Ascending aorta (tissue), 2 donors: ENCODE results near the gene CNOT6. TPM values are rescaled to one million over a fixed set of nuclear protein-coding genes. Genes with fewer than 3 reads are reported as not detected.
"Not testable (repeated sequence)": the region's sequence is repeated elsewhere in the genome, so short reads cannot be mapped to it uniquely, and the experiment has no call there.

Source experiments
- DNase-seq, 2 donors: peaks; one replicate each; pipeline ENCODE4 v3.0.0-alpha.2; 2019; ENCODE audit warnings: low spot score in 2 of 2
- H3K27ac ChIP-seq, 2 donors: fragments of 200-600 bp; sonication (generic); one replicate each; pipeline ENCODE4 v1.5.1; 2016 to 2017; ENCODE audit warnings: mild to moderate bottlenecking in 1 of 2
- H3K27me3 ChIP-seq: fragments of 200-600 bp; sonication (generic); one replicate; pipeline ENCODE4 v1.5.1; 2017
- H3K36me3 ChIP-seq, 2 donors: fragments of 200-600 bp; sonication (generic); one replicate each; pipeline ENCODE4 v1.5.1; 2016
- H3K4me1 ChIP-seq, 2 donors: fragments of 200-600 bp; sonication (generic); one replicate each; pipeline ENCODE4 v1.5.1; 2016 to 2017; ENCODE audit warnings: mild to moderate bottlenecking in 1 of 2
- H3K4me3 ChIP-seq, 2 donors: fragments of 200-600 bp; sonication (generic); one replicate each; pipeline ENCODE4 v1.5.1; 2016 to 2017; ENCODE audit warnings: mild to moderate bottlenecking in 1 of 2
- H3K9me3 ChIP-seq, 2 donors: fragments of 200-600 bp; sonication (generic); one replicate each; pipeline ENCODE4 v1.5.1; 2016
- CTCF ChIP-seq, 3 experiments: fragments of 200-600 bp in 2 of 3; fragments of 450-650 bp in 1 of 3; sonication (generic) in 2 of 3; IDR thresholded peaks; one replicate each; pipeline ENCODE4 v1.5.1; 2016 to 2019; ENCODE audit warnings: antibody characterized with exemption in 3 of 3, mild to moderate bottlenecking in 1 of 3, moderate library complexity in 1 of 3
- intact Hi-C: fragments of 100-400 bp; cut with DNase I; formaldehyde crosslinking; loops from one replicate; pipeline ENCODE4 v1.15.1; 2023
- total RNA-seq: library from RNA; depleted of rRNA; stranded (reverse); fragments of >200 nt; gene quantifications from one replicate; pipeline ENCODE4 v1.1.0, GENCODE V29; 2016

CNOT6 gene
- total RNA-seq, 1 donor from 2014 or later: 12.0 TPM

DNA sequence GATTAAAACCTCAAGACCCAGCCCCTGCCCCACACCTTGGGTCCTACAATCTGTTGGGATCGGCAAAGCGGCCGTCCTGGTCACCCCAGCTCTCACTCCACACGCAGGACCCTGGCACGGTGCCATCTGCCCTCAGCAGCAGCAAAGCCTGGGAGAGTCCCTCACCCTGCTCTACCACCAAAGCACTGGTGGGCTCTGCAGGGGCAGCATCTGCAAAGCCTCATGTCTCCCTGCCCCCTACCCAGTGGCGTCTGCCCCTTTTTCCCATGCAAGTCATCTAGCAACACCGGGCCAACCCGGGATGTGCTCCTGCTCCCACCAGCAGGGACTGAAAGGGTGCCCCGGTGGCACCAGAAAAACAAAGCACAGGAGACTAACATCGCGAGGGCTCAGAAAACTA lies 19.6 kb upstream of the CNOT6 start:
- H3K36me3 ChIP-seq: no peaks in the 10 kb centered on the region
- H3K9me3 ChIP-seq: no peaks in the 10 kb centered on the region
- no peaks in the 10 kb centered on the region for H3K4me1 ChIP-seq
- no peak for TF ChIP-seq CTCF (IDR thresholded peaks at IDR 0.05)
- no peak overlapping the region for H3K4me3 ChIP-seq
- DNase-seq: peak in 1 of 2 donors; percentile 50
- intact Hi-C loops: no loop called here
- no peak overlapping the region for H3K27ac ChIP-seq
- H3K27me3 ChIP-seq: no peaks in the 10 kb centered on the region

- intact Hi-C loops: not testable (repeated sequence)
Observed at GRCh38 chr5:180475969-180476524, 18.1 kb upstream of the CNOT6 start.

DNA sequence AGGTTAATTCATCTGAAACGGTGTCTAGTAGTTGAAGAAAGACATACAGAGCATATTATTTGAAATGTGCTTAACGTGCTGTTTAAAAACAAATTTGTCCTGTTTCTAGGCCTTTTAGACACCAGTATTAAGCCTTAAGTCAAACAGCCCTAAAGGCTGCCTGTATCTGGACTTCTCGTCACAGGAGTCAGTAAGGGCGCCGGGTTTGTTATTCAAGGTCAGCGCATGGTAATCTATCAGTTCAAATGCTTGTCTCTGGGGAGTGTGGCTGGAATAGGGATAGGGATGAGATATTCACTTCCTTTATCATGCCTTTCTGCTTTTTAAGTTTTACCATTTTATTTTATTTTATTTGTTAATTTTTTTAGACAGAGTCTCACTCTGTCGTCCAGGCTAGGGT lies 9.4 kb upstream of the CNOT6 start:
- peak overlapping the region in 1 of 2 donors; percentile 18 for H3K27ac ChIP-seq
- TF ChIP-seq CTCF (IDR thresholded peaks at IDR 0.05): no peak

More at GRCh38 chr5:180475969-180476524, 18.1 kb upstream of the CNOT6 start:
- H3K9me3 ChIP-seq, H3K27ac ChIP-seq, DNase-seq, H3K4me3 ChIP-seq, H3K4me1 ChIP-seq, H3K36me3 ChIP-seq, H3K27me3 ChIP-seq: not testable (repeated sequence)

GRCh38 chr5:180486636-180487149 lies 7.5 kb upstream of the CNOT6 start:
- Histone ChIP-seq H3K27me3 (no peaks in the 10 kb centered on the region), H3K4me1 (peaks cover 0 to 2% of the 10 kb centered on the region in 2 donors), H3K9me3 (no peaks in the 10 kb centered on the region), H3K36me3 (no peaks in the 10 kb centered on the region), H3K27ac (no peak overlapping the region), H3K4me3 (no peak overlapping the region)
- no peak for TF ChIP-seq CTCF (IDR thresholded peaks at IDR 0.05)
- intact Hi-C loops: no loop called here
- DNase-seq: peak in 1 of 2 donors; percentile 27

More for the DNA sequence above, 9.4 kb upstream of the CNOT6 start:
- Histone ChIP-seq H3K4me3 (no peak overlapping the region), H3K4me1 (peaks cover 0 to 2% of the 10 kb centered on the region in 2 donors), H3K36me3 (no peaks in the 10 kb centered on the region), H3K9me3 (no peaks in the 10 kb centered on the region), H3K27me3 (no peaks in the 10 kb centered on the region)
- intact Hi-C loops: no loop called here
- peak in 1 of 2 donors; percentile 13 for DNase-seq

DNA sequence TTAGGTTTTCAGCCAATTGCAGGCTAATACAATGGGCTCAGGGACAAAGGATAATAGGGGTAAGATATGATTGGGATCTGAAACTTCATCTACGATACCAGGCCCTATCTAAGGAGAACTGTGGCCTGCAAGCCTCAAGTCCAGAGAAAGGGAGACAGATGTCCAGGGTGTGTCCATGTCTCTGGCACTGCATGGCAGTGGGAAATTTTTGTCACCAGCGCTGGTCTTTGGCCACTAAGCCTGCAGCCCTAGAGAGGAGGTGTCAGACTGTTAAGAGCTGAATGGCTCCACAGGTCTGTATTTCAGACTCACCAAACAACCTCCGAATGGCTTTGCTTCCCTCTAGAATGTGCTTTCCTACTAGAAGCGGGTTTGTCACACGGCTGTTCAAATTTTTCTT lies 6.6 kb upstream of the CNOT6 start:
- Histone ChIP-seq H3K27ac (no peak overlapping the region), H3K4me1 (peaks cover 0 to 2% of the 10 kb centered on the region in 2 donors), H3K4me3 (no peak overlapping the region), H3K27me3 (no peaks in the 10 kb centered on the region), H3K36me3 (no peaks in the 10 kb centered on the region), H3K9me3 (no peaks in the 10 kb centered on the region)
- peak in 1 of 2 donors; percentile 12 for DNase-seq
- intact Hi-C loops: no loop called here
- TF ChIP-seq CTCF (IDR thresholded peaks at IDR 0.05): no peak

GRCh38 chr5:180491496-180491895 lies 2.7 kb upstream of the CNOT6 start:
- H3K27ac ChIP-seq: no peak overlapping the region
- intact Hi-C loops: loop anchor here (10.0 kb wide), 2 partner anchors 753 to 937 kb away; partner anchors contain the start of genes RACK1 and RUFY1
- TF ChIP-seq CTCF (IDR thresholded peaks at IDR 0.05): no peak
- DNase-seq: peak in 1 of 2 donors; percentile 42
- no peaks in the 10 kb centered on the region for H3K27me3 ChIP-seq
- H3K9me3 ChIP-seq: no peaks in the 10 kb centered on the region
- H3K36me3 ChIP-seq: no peaks in the 10 kb centered on the region
- no peak overlapping the region for H3K4me3 ChIP-seq
- H3K4me1 ChIP-seq: peaks cover 4 to 12% of the 10 kb centered on the region in 2 donors
